HG03575 (cell line): ENCODE measurements around the gene RPTOR.

ENCODE experiments used
- ATAC-seq: cut with Tn5 transposase; IDR thresholded peaks from one replicate; pipeline ENCODE4 v1.9.1; 2021; ENCODE audit not compliant: unreplicated experiment, insufficient number of reproducible peaks, low FRiP score; ENCODE audit errors: extremely low read depth

Gene RPTOR

GRCh38 chr17:80836658-80836965 lies 292.0 kb downstream of the RPTOR start:
- no peak for ATAC-seq

- no peak for ATAC-seq
Observed at GRCh38 chr17:80836971-80837481, 292.4 kb downstream of the RPTOR start.

- no peak for ATAC-seq
Observed at GRCh38 chr17:80837711-80838110, 293.1 kb downstream of the RPTOR start.

GRCh38 chr17:80838311-80839025 lies 293.8 kb downstream of the RPTOR start:
- no peak for ATAC-seq

- no peak for ATAC-seq
Observed at GRCh38 chr17:80839026-80839345, 294.3 kb downstream of the RPTOR start.

- no peak for ATAC-seq
Observed at GRCh38 chr17:80839511-80839941, 294.9 kb downstream of the RPTOR start.

- ATAC-seq = no peak
Observed at GRCh38 chr17:80839970-80840369, 295.3 kb downstream of the RPTOR start.

GRCh38 chr17:80842456-80843013 lies 297.9 kb downstream of the RPTOR start:
- no peak for ATAC-seq

GRCh38 chr17:80843741-80844156 lies 299.1 kb downstream of the RPTOR start:
- no peak for ATAC-seq

GRCh38 chr17:80844418-80844990 lies 299.9 kb downstream of the RPTOR start:
- no peak for ATAC-seq

- ATAC-seq = no peak
Observed at GRCh38 chr17:80845069-80845862, 300.6 kb downstream of the RPTOR start.

- ATAC-seq = no peak
Observed at GRCh38 chr17:80845863-80846671, 301.4 kb downstream of the RPTOR start.

GRCh38 chr17:80846932-80847331 lies 302.3 kb downstream of the RPTOR start:
- ATAC-seq = no peak

GRCh38 chr17:80847496-80848230 lies 303.0 kb downstream of the RPTOR start:
- no peak for ATAC-seq

- ATAC-seq = no peak
Observed at GRCh38 chr17:80848449-80849102, 303.9 kb downstream of the RPTOR start.

- ATAC-seq = no peak
Observed at GRCh38 chr17:80849119-80849518, 304.5 kb downstream of the RPTOR start.

- no peak for ATAC-seq
Observed at GRCh38 chr17:80850109-80850508, 305.5 kb downstream of the RPTOR start.

- ATAC-seq = no peak
Observed at GRCh38 chr17:80850817-80851216, 306.2 kb downstream of the RPTOR start.
